Astrocyte (in vitro differentiated cells and primary cell): Measurements from ENCODE around the gene MIS12.

Source experiments
- CTCF ChIP-seq: IDR thresholded peaks from 2 replicates; pipeline ENCODE4 v1.5.1; 2011; ENCODE audit warnings: low read depth, mild to moderate bottlenecking, inconsistent platforms, low read length, moderate library complexity; ENCODE audit not compliant: insufficient read depth
- EZH2 ChIP-seq: IDR thresholded peaks from 2 replicates; pipeline ENCODE4 v1.6.1; 2012; ENCODE audit warnings: mild to moderate bottlenecking, low read length, inconsistent platforms; ENCODE audit not compliant: insufficient read depth

DNA sequence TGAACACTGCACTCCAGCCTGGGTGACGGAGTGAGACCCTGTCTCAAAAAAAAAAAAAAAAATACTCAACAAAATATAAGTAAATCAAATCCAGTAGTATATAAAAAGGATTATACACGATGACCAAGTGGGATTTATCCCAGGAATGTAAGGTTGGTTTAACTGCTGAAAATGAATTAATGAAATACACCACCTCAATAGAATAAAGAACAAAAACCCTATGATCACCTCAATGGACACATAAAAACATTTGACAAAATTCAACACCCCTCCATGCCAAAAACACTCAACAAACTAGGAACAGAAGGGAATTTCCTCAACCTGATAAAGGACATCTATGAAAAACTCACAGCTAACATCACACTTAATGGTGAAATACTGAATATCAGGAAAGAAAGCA lies 6.6 kb downstream of the MIS12 start:
- TF ChIP-seq EZH2 (no peak), CTCF (no peak)
